ENCODE data around the gene CIAO1.

DNA sequence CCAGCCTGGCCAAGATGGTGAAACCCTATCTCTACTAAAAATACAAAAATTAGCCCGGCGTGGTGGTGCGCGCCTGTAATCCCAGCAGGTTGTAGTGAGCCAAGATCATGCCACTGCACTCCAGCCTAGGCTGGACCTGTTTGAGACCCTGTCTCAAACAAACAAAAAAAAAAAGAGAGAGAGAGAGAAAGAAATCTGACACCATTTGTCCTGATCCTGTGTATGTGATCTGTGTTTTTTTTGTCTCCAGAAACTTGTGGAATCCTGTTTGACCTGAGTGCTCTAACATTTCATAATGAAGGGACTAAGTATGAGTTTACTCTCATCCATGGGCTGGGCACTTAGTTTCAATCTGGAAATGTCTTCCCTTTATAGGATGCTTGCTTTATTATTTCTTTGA lies 52.7 kb downstream of the CIAO1 start:
- TF ChIP-seq, protein P1, sequence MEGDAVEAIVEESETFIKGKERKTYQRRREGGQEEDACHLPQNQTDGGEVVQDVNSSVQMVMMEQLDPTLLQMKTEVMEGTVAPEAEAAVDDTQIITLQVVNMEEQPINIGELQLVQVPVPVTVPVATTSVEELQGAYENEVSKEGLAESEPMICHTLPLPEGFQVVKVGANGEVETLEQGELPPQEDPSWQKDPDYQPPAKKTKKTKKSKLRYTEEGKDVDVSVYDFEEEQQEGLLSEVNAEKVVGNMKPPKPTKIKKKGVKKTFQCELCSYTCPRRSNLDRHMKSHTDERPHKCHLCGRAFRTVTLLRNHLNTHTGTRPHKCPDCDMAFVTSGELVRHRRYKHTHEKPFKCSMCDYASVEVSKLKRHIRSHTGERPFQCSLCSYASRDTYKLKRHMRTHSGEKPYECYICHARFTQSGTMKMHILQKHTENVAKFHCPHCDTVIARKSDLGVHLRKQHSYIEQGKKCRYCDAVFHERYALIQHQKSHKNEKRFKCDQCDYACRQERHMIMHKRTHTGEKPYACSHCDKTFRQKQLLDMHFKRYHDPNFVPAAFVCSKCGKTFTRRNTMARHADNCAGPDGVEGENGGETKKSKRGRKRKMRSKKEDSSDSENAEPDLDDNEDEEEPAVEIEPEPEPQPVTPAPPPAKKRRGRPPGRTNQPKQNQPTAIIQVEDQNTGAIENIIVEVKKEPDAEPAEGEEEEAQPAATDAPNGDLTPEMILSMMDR (IDR thresholded peaks at IDR 0.05 in 4 of 5, conservative IDR thresholded peaks at IDR 0.05 in 1 of 5) = no peak
- TF ChIP-seq POLR2A (IDR thresholded peaks at IDR 0.05) = no peak
